GM18505 (cell line): ENCODE results near the gene GGA1.

Experiments
- ATAC-seq: cut with Tn5 transposase; IDR thresholded peaks from one replicate; pipeline ENCODE4 v1.9.1; 2021; ENCODE audit not compliant: unreplicated experiment
- POLR2A ChIP-seq: IDR thresholded peaks from 4 replicates; pipeline ENCODE4 v1.6.1; 2011; ENCODE audit warnings: borderline replicate concordance; ENCODE audit not compliant: insufficient read depth, insufficient read length; ENCODE audit errors: extremely low read depth

Gene GGA1

DNA sequence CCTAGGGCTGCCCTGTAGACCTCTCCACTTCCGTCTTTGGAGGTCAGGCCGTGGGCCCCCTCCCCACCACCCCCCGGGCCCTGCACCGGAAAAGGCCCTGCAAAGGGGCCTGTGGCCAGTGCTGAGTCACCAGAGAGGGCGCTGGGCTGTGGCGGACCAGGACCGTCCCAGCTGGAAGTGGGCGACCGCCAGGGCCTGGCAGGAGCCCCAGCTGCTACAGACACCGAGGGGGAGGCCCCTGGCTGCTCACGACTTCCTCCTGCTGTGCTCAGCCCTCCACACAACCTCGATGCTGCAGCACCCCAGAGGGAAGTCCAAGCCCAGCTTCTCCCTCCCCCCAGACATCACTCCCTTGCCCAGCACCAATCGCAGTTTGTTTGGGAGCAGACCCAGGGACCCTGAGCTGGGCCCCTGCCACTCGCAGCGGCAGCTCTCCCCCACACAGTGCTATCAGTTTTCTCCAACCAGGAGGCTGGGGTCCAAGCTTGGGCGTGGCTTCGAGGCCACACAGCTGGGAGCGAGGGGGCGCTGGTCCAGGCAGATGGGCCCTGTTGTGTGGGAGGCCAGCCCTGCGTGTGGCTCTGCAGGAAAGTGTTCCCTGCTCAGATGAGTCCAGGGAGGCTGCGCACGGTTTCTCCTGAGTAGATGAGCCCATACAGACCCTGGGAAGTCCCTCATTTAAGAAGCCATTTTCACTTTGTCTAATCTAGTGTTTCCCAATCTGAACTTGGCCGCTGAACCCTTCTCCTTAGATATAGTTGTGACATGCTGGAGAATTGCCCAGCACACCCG is 25.2 kb downstream of the GGA1 start:
- peak; percentile 54 for ATAC-seq
- peak; percentile 74 for TF ChIP-seq POLR2A

- no peak for TF ChIP-seq POLR2A
- no peak for ATAC-seq
Observed at GRCh38 chr22:37634417-37634924, 25.8 kb downstream of the GGA1 start.

GRCh38 chr22:37635157-37635556 is 26.5 kb downstream of the GGA1 start:
- no peak for TF ChIP-seq POLR2A
- ATAC-seq = no peak

GRCh38 chr22:37636186-37636948 is 27.7 kb downstream of the GGA1 start:
- no peak for ATAC-seq
- TF ChIP-seq POLR2A = no peak

DNA sequence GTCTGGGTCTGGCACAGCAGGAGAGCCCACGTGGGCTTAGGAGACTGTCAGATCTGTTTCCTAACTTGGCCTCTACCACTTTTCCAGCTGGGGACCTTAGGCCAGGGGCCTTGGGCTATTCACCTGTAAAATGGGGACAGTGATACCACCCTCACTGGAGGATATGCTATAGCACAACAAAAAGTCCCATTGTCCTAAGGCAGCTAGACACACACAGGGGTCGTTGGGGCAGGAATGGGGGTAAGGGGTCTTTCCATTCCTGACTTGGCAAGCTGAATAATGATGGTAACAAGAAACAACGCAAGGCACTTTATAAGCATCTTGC is 28.3 kb downstream of the GGA1 start:
- ATAC-seq = no peak
- TF ChIP-seq POLR2A = no peak

- no peak for ATAC-seq
- TF ChIP-seq POLR2A = no peak
Observed at GRCh38 chr22:37638391-37639069, 29.9 kb downstream of the GGA1 start.

GRCh38 chr22:37639070-37639760 is 30.6 kb downstream of the GGA1 start, which contains the start of gene SH3BP1:
Gene SH3BP1 (plus strand): TSS chr22:37639669. CDS start chr22:37639788, 119 bp downstream.
- ATAC-seq = no peak
- peak; percentile 37 for TF ChIP-seq POLR2A

DNA sequence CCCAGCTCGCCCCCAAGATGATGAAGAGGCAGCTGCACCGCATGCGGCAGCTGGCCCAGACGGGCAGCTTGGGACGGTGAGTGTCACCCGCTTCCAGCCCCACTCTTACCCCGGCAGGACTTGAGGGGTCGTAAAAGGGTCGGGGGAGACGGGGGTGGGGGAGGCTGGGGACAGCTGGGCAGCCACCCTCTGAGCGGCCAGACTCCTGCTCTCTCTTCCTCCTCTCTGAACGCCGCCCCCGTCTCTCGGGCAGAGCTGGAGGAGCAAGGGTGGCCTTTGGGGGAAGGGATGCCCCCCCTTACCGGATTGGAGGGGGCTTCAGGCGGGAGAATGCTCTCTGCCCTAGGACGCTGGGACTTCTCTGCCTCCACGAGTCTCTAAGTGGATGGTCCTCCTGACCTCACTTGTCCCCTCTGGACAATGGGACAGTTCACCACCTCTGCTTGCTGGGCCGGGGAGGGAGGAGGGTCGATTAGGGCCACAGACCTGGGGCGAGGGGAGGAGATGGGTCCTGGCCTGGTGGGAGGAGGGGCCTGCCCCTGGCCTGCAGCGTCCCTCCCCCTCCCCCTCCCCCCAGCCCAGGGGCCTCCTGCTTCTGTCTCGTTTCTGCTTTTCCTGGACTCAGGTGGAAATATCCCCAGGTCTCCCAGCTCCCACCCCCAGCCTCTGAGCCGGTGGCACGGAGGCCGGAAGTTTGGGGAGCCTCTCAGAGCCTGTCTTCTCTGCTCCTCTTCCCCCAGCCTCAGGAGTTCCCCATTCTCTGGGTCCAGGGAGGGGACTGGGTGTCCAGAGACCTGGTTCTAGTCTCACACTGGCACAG is 31.3 kb downstream of the GGA1 start:
- TF ChIP-seq POLR2A = no peak
- ATAC-seq = no peak

DNA sequence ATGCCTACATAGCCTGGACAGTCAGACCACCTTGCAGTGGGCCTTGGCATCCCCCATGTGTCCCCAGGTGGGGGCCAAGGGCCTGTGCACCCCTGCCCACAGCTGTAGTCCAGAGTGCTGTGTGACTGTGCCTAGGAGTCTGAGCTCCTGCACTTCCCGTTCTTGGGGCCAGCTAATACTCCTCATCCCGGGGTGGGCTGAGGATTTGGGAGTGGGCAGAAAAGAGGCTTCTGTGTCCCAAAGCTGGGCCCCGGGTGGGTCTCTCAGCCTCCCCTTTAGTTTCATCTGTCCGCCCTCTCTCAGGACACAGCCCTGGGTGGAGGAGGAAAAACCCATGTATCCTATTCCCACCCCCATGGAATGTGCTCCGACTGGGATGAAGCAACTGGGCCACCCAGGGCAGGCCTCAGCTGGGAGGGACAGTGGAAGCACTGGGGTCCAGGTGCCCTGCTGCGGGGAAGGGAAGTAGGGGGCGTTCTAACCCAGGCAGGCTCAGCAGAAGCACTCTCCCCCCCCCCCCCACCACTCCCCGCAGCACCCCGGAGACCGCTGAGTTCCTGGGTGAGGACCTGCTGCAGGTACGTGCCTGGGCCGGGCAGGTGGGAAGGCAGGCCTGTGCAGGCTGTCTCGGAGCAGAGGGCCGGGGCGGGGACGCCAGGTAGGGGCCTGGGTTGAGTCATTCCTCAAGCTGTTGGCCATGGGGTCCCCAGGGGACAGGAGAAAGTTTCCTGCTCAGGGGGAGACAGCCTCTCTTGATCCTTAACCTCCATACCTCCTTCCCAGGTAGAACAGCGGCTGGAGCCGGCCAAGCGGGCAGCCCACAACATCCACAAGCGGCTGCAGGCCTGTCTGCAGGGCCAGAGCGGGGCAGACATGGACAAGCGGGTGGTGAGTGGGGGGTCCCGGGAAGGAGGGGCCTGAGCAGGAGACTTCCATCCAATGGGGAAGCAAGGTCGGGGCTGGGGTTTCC is 32.2 kb downstream of the GGA1 start:
- no peak for TF ChIP-seq POLR2A
- no peak for ATAC-seq

DNA sequence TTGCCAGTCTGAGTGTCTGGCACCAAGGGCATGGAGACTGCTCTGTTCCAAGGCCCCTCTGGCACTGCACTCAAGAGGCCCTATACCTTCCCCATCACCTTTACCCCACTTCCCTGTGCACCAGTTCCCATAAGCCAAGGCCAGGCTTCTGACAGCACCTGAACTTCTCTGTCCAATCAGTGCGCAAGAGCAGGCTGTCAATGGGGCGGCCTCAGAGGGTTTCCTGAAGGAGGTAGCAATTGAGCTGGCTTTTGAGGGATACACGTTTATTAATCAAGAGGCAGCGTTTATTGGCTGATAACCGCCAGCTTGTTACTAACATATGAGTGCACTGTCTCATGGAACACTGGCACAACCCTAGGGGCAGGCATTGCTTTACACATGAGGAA is 32.9 kb downstream of the GGA1 start:
- TF ChIP-seq POLR2A = no peak
- ATAC-seq = no peak

DNA sequence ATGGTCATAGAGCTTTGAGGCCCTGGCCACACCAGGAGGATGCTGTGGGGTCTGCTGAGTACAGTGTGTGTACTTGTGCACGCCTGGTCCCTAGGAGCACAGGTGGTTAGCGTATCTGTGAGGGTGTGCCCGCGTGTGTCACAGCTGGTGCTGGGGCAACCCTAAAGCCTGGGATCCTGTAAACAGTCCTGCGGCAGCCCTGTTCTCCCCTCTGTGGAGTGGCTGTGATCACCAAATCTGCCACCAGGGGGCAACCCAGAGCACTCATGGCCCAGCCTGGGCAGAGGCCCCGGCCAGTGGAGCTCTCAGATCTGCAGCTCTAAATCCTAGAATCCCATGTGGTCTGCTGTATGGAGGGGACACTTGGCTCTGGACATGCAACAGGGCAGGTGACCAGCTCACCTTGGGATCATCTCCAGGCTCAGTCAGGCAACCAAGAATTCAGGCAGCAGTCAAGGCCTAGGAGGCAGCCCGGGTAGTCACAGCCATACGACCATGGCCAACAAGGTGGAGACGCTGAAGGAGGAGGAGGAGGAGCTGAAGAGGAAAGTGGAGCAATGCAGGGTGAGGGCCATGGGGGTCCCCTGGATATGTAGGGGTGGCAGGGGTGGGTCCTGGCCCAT is 34.7 kb downstream of the GGA1 start:
- TF ChIP-seq POLR2A = no peak

More for the DNA sequence above, 34.7 kb downstream of the GGA1 start:
- ATAC-seq = no peak
